ENCODE data around the gene GCC2.
"Not testable (repeated sequence)": the region's sequence is repeated elsewhere in the genome, so short reads cannot be mapped to it uniquely, and the experiment has no call there.

GCC2 gene

DNA sequence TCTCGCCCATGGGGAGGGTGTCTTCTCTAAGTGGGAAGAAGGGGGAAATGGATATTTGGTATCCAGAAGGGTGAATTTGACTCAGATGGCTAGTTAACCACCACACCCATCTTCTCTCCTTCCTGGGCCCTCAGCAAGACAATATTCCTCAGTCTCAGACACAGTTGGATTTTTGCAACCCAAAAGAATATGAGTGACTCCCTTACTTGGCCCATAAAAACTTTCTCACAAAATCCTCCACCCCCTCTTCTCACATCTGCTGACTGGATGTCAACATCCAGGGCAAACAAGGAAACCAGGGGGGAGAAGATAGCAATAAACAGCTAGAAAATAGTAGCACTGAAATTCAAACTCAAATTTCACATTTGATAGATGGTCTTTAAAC lies 35.3 kb upstream of the GCC2 start:
- no peaks in the 10 kb centered on the region for H3K27me3 ChIP-seq (ENCODE audit: control insufficient read depth in 1 of 2, insufficient read depth in 2 of 2, low read length in 2 of 2)
- no peak overlapping the region for H3K9ac ChIP-seq (ENCODE audit: low read depth in 1 of 2, low read length in 2 of 2)
- H3K4me1 ChIP-seq (ENCODE audit: control insufficient read depth in 1 of 2, insufficient read depth in 2 of 2, low read length in 2 of 2): no peaks in the 10 kb centered on the region
- no peaks in the 10 kb centered on the region for H3K9me3 ChIP-seq (ENCODE audit: control insufficient read depth in 1 of 2, low read length in 2 of 2)
- no peak overlapping the region for H3K27ac ChIP-seq (ENCODE audit: low read depth, low read length)
- no peak overlapping the region for H3K4me3 ChIP-seq (ENCODE audit: low read depth in 1 of 2, low read length in 2 of 2)
- H3K36me3 ChIP-seq (ENCODE audit: control insufficient read depth in 1 of 2, insufficient read depth in 2 of 2, low read length in 2 of 2): no peaks in the 10 kb centered on the region

DNA sequence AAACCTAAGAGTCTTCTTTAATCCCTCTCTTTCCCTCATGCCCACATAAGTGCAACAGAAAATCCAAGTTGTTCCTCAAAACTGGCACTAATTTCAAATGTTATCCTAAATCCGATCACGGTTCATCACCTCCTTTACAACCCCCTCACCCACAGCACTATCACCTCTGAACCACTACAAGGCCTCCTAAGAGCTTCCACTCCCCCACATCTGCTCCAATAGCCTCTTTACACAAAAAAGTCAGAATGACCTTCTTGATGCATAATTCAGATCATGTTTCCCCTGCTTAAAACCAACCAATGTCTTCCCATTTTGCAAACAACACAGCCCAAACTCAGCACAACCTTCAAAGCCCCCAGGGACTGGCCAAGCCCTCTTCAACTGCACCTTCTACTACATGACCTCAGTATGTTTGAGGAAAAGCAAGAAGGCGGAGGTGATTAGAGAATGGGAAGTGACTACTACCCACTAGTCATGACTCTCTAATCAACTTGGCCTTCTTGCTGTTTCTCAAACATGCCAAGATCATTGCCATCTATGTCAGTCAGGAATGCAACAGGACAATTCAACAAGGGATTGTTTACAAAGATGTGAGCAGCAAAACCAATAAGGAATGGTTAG lies 34.6 kb upstream of the GCC2 start:
- no peak overlapping the region for H3K4me3 ChIP-seq (ENCODE audit: low read depth in 1 of 2, low read length in 2 of 2)
- no peak overlapping the region for H3K27ac ChIP-seq (ENCODE audit: low read depth, low read length)
- no peaks in the 10 kb centered on the region for H3K36me3 ChIP-seq (ENCODE audit: control insufficient read depth in 1 of 2, insufficient read depth in 2 of 2, low read length in 2 of 2)
- H3K9me3 ChIP-seq (ENCODE audit: control insufficient read depth in 1 of 2, low read length in 2 of 2): no peaks in the 10 kb centered on the region
- H3K9ac ChIP-seq (ENCODE audit: low read depth in 1 of 2, low read length in 2 of 2): no peak overlapping the region
- no peaks in the 10 kb centered on the region for H3K27me3 ChIP-seq (ENCODE audit: control insufficient read depth in 1 of 2, insufficient read depth in 2 of 2, low read length in 2 of 2)
- no peaks in the 10 kb centered on the region for H3K4me1 ChIP-seq (ENCODE audit: control insufficient read depth in 1 of 2, insufficient read depth in 2 of 2, low read length in 2 of 2)

DNA sequence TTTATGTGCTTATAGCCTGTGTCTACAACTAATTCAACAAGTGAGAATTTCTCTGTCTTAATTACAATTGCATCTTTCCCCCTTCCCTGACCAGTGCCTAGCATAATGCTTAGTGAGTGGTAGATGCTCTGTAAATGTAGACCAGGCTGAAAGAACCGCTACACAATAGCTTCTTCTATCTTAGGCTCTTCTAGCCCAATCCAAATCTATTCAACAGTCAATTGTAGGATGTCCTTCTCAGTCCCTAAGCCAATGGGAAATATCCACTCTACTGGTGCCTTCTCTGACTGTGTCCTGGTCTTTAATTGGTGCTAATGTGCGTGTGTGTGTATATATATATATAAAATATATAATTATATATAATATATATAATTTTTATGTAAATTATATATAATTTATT lies 34.1 kb upstream of the GCC2 start:
- Histone ChIP-seq H3K27ac (ENCODE audit: low read depth, low read length) (no peak overlapping the region), H3K36me3 (ENCODE audit: control insufficient read depth in 1 of 2, insufficient read depth in 2 of 2, low read length in 2 of 2) (no peaks in the 10 kb centered on the region), H3K4me1 (ENCODE audit: control insufficient read depth in 1 of 2, insufficient read depth in 2 of 2, low read length in 2 of 2) (no peaks in the 10 kb centered on the region), H3K9ac (ENCODE audit: low read depth in 1 of 2, low read length in 2 of 2) (no peak overlapping the region), H3K9me3 (ENCODE audit: control insufficient read depth in 1 of 2, low read length in 2 of 2) (no peaks in the 10 kb centered on the region), H3K27me3 (ENCODE audit: control insufficient read depth in 1 of 2, insufficient read depth in 2 of 2, low read length in 2 of 2) (no peaks in the 10 kb centered on the region), H3K4me3 (ENCODE audit: low read depth in 1 of 2, low read length in 2 of 2) (no peak overlapping the region)

DNA sequence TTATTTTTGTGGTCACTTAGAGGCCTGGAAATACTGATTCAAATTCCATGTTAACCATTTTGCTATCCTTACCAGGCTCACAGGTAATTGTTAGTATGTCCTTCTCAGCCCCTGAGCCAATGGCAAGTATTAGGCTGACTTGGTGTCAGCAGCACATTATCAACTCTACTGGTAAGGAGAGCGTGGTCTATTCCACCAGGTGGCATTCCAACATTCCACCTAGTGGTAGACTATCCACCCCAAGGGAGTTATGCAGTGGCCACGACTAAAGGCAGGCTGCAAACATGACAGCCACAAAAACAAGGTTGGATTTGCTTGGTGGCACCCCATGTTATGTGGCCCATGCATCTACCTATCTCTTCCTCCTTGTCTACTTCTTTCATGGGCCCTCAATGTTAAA lies 31.8 kb upstream of the GCC2 start:
- H3K4me1 ChIP-seq (ENCODE audit: control insufficient read depth in 1 of 2, insufficient read depth in 2 of 2, low read length in 2 of 2): no peaks in the 10 kb centered on the region
- H3K9me3 ChIP-seq (ENCODE audit: control insufficient read depth in 1 of 2, low read length in 2 of 2): no peaks in the 10 kb centered on the region
- no peak overlapping the region for H3K9ac ChIP-seq (ENCODE audit: low read depth in 1 of 2, low read length in 2 of 2)
- no peak overlapping the region for H3K4me3 ChIP-seq (ENCODE audit: low read depth in 1 of 2, low read length in 2 of 2)
- no peaks in the 10 kb centered on the region for H3K27me3 ChIP-seq (ENCODE audit: control insufficient read depth in 1 of 2, insufficient read depth in 2 of 2, low read length in 2 of 2)
- no peaks in the 10 kb centered on the region for H3K36me3 ChIP-seq (ENCODE audit: control insufficient read depth in 1 of 2, insufficient read depth in 2 of 2, low read length in 2 of 2)
- no peak overlapping the region for H3K27ac ChIP-seq (ENCODE audit: low read depth, low read length)

DNA sequence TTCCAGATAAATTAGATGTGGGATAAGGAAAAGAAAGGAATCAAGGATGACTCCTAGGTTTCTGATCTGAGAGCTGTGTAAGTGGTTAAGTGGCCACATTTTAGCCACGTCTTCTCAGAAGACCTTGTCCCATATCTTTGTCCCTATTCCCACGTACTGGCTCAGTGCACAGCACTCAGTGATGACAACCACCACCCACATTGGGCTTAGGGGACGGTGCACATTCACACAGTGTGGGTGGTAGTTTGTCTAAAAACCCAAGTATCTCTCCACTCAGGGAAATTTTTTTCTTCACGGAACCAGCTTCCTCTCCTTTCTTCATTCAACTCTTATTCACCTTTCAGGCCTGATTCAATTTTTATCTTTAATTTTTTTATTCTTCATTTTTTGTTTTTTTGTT lies 30.6 kb upstream of the GCC2 start:
- Histone ChIP-seq H3K36me3 (ENCODE audit: control insufficient read depth in 1 of 2, insufficient read depth in 2 of 2, low read length in 2 of 2) (no peaks in the 10 kb centered on the region), H3K9me3 (ENCODE audit: control insufficient read depth in 1 of 2, low read length in 2 of 2) (no peaks in the 10 kb centered on the region), H3K27me3 (ENCODE audit: control insufficient read depth in 1 of 2, insufficient read depth in 2 of 2, low read length in 2 of 2) (no peaks in the 10 kb centered on the region), H3K4me1 (ENCODE audit: control insufficient read depth in 1 of 2, insufficient read depth in 2 of 2, low read length in 2 of 2) (no peaks in the 10 kb centered on the region), H3K27ac (ENCODE audit: low read depth, low read length) (no peak overlapping the region), H3K4me3 (ENCODE audit: low read depth in 1 of 2, low read length in 2 of 2) (no peak overlapping the region), H3K9ac (ENCODE audit: low read depth in 1 of 2, low read length in 2 of 2) (no peak overlapping the region)

DNA sequence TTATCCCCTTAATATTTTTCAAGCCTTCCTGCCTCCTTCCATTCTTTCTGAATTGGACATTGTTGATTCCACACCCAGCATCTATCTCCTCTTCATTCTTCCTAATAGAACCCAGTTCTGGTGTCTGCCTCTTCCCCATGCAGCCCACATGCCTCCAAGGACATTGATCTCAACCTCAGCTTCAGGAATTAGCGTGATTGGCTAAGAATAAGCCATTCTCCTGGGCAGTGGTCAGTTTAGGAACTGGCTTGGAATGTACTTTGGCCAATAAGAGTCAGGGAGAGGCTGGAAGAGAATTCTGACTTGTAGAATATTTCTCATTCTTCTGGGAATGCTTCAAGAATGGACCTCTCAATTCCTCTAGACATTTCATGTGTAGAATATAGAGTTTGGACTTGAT lies 25.9 kb upstream of the GCC2 start:
- H3K9ac ChIP-seq (ENCODE audit: low read depth in 1 of 2, low read length in 2 of 2): no peak overlapping the region
- H3K27me3 ChIP-seq (ENCODE audit: control insufficient read depth in 1 of 2, insufficient read depth in 2 of 2, low read length in 2 of 2): no peaks in the 10 kb centered on the region
- H3K27ac ChIP-seq (ENCODE audit: low read depth, low read length): no peak overlapping the region
- H3K4me3 ChIP-seq (ENCODE audit: low read depth in 1 of 2, low read length in 2 of 2): no peak overlapping the region
- H3K9me3 ChIP-seq (ENCODE audit: control insufficient read depth in 1 of 2, low read length in 2 of 2): no peaks in the 10 kb centered on the region
- no peaks in the 10 kb centered on the region for H3K4me1 ChIP-seq (ENCODE audit: control insufficient read depth in 1 of 2, insufficient read depth in 2 of 2, low read length in 2 of 2)
- no peaks in the 10 kb centered on the region for H3K36me3 ChIP-seq (ENCODE audit: control insufficient read depth in 1 of 2, insufficient read depth in 2 of 2, low read length in 2 of 2)

DNA sequence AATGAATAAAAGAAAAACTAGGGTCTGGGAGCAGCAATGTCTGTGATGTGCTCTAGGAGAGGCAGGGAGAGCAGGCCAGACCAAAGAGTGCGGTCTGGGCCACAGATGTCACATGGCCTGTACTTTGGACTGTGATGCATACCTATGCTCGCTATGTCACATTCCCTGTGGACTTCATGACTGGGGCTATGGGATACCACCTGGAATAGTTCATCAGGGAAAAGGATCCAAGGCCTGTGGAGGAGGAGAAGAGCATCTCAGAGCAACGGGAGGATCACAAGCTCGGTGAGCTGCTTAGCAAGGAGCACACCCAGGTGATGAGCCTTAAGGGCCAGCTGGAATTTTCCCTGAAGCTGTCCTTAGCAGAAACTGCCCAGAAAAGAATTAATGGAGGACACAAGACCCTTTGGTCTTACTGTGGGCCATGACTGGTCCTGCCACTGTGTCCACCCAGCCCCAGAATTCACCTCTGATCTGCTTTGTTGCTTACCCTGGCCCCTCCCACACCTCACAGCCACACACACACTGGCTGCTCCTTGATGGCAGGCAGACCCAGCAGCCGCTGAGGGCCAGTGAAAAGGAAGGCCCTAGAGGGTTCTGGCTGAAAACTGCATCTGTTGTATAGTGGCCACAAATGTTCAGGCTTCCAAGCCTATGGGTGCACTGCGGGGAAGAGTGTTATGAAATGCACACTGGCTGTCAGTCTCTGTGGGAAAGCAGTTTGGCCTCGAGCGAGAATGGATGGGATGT lies 25.3 kb upstream of the GCC2 start:
- H3K27ac ChIP-seq (ENCODE audit: low read depth, low read length): no peak overlapping the region
- no peak overlapping the region for H3K4me3 ChIP-seq (ENCODE audit: low read depth in 1 of 2, low read length in 2 of 2)
- H3K27me3 ChIP-seq (ENCODE audit: control insufficient read depth in 1 of 2, insufficient read depth in 2 of 2, low read length in 2 of 2): no peaks in the 10 kb centered on the region
- H3K36me3 ChIP-seq (ENCODE audit: control insufficient read depth in 1 of 2, insufficient read depth in 2 of 2, low read length in 2 of 2): no peaks in the 10 kb centered on the region
- no peaks in the 10 kb centered on the region for H3K9me3 ChIP-seq (ENCODE audit: control insufficient read depth in 1 of 2, low read length in 2 of 2)
- H3K4me1 ChIP-seq (ENCODE audit: control insufficient read depth in 1 of 2, insufficient read depth in 2 of 2, low read length in 2 of 2): no peaks in the 10 kb centered on the region
- no peak overlapping the region for H3K9ac ChIP-seq (ENCODE audit: low read depth in 1 of 2, low read length in 2 of 2)

DNA sequence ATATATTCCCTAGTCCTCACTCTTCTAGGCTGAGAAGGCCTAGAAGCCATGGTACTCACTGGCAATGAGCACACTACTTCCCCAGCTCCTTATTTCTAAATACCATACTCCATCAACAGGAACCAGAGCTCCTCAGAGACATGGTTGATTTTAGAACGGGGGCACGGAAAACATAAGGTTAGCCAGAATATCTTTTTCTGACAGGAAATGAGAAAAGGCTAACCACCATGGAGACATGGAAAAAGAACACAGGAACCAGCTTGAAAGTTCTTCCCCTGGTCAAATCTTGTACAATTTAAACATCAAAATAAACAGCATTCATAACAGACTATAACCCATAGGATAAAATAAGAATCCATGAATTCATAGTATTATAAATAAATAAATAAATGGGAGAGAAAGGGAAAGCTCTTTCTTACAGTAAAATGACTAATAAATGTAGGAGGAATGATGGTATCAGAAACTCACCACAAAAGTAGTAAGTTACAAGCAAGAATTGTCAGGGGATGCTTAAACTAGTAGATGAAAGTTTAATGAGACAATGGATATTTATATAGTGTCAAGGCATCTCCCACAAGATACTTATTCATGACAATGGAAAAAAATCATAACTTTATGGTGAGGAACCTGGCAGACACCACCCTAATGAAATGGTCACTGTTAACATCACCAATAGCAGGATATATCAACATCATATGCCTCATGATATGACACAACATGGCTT lies 20.6 kb upstream of the GCC2 start:
- no peaks in the 10 kb centered on the region for H3K4me1 ChIP-seq (ENCODE audit: control insufficient read depth in 1 of 2, insufficient read depth in 2 of 2, low read length in 2 of 2)
- H3K4me3 ChIP-seq (ENCODE audit: low read depth in 1 of 2, low read length in 2 of 2): no peak overlapping the region
- no peaks in the 10 kb centered on the region for H3K9me3 ChIP-seq (ENCODE audit: control insufficient read depth in 1 of 2, low read length in 2 of 2)
- no peaks in the 10 kb centered on the region for H3K27me3 ChIP-seq (ENCODE audit: control insufficient read depth in 1 of 2, insufficient read depth in 2 of 2, low read length in 2 of 2)
- no peak overlapping the region for H3K27ac ChIP-seq (ENCODE audit: low read depth, low read length)
- no peak overlapping the region for H3K9ac ChIP-seq (ENCODE audit: low read depth in 1 of 2, low read length in 2 of 2)
- no peaks in the 10 kb centered on the region for H3K36me3 ChIP-seq (ENCODE audit: control insufficient read depth in 1 of 2, insufficient read depth in 2 of 2, low read length in 2 of 2)

DNA sequence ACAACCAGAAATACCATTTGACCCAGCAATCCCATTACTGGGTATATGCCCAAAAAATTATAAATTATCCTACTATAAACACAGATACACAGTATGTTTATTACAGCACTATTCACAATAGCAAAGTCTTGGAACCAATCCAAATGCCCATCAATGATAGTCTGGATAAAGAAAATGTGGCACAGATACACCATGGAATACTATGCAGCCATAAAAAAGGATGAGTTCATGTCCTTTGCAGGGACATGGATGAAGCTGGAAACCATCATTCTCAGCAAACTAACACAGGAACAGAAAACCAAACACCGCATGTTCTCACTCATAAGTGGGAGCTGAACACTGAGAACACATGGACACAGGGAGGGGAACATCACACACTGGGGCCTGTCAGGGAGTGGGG lies 13.4 kb upstream of the GCC2 start:
- H3K27ac ChIP-seq (ENCODE audit: low read depth, low read length); H3K4me3 ChIP-seq (ENCODE audit: low read depth in 1 of 2, low read length in 2 of 2); H3K27me3 ChIP-seq (ENCODE audit: control insufficient read depth in 1 of 2, insufficient read depth in 2 of 2, low read length in 2 of 2); H3K4me1 ChIP-seq (ENCODE audit: control insufficient read depth in 1 of 2, insufficient read depth in 2 of 2, low read length in 2 of 2); H3K9ac ChIP-seq (ENCODE audit: low read depth in 1 of 2, low read length in 2 of 2); H3K36me3 ChIP-seq (ENCODE audit: control insufficient read depth in 1 of 2, insufficient read depth in 2 of 2, low read length in 2 of 2); H3K9me3 ChIP-seq (ENCODE audit: control insufficient read depth in 1 of 2, low read length in 2 of 2): not testable (repeated sequence)

DNA sequence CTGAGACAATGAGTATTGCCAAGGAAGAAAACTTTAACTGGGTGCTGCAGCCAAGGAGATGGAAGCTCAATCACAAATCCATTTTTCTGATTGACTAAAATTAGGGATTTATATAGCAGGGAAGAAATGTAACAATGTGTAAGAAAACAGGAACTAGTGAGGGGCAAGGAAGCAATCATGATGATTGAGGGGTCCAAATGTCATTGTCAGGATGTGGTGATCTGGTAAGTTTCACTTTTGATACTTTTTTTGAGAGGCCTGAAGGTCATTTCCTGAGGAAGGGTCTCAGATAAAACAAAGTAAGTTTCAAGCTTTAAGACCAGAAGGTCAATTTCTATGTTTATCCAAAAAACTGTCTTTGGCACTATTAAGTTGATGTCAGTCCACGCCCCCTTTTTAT lies 12.0 kb upstream of the GCC2 start:
- no peak overlapping the region for H3K4me3 ChIP-seq (ENCODE audit: low read depth in 1 of 2, low read length in 2 of 2)
- H3K36me3 ChIP-seq (ENCODE audit: control insufficient read depth in 1 of 2, insufficient read depth in 2 of 2, low read length in 2 of 2): no peaks in the 10 kb centered on the region
- no peak overlapping the region for H3K27ac ChIP-seq (ENCODE audit: low read depth, low read length)
- H3K4me1 ChIP-seq (ENCODE audit: control insufficient read depth in 1 of 2, insufficient read depth in 2 of 2, low read length in 2 of 2): no peaks in the 10 kb centered on the region
- H3K9me3 ChIP-seq (ENCODE audit: control insufficient read depth in 1 of 2, low read length in 2 of 2): no peaks in the 10 kb centered on the region
- no peaks in the 10 kb centered on the region for H3K27me3 ChIP-seq (ENCODE audit: control insufficient read depth in 1 of 2, insufficient read depth in 2 of 2, low read length in 2 of 2)
- H3K9ac ChIP-seq (ENCODE audit: low read depth in 1 of 2, low read length in 2 of 2): no peak overlapping the region

Measured in duodenal mucosa (tissue), 2 donors.